ENCODE results near the gene CACNB4. TPM values are rescaled to one million over a fixed set of nuclear protein-coding genes. Genes with fewer than 3 reads are reported as not detected.
A peak's percentile ranks its signal among the peaks of the same experiment; 100 is the strongest.

Gene CACNB4
- total RNA-seq, 2 donors from 2014 or later: 0.93 to 0.95 TPM

GRCh38 chr2:151823651-151824050 lies 275.2 kb downstream of the CACNB4 start:
- H3K4me1 Mint-ChIP-seq: peaks cover 39% of the 10 kb centered on the region
- H3K4me3 Mint-ChIP-seq: no peak overlapping the region
- H3K27ac Mint-ChIP-seq: no peak overlapping the region

GRCh38 chr2:151819920-151820319 lies 278.9 kb downstream of the CACNB4 start:
- TF ChIP-seq CTCF (conservative IDR thresholded peaks at IDR 0.05): no peak
- Histone ChIP-seq H3K9ac (ENCODE audit: extremely low read depth, low read length, poor library complexity, severe bottlenecking) (no peak overlapping the region), H3K27me3 (ENCODE audit: control insufficient read depth, insufficient read depth, low read length, poor library complexity, severe bottlenecking) (no peaks in the 10 kb centered on the region), H3K36me3 (ENCODE audit: control insufficient read depth, insufficient read depth, low read length) (peaks cover 26% of the 10 kb centered on the region), H3K9me3 (ENCODE audit: control insufficient read depth, low read length) (no peaks in the 10 kb centered on the region), H3K4me1 (ENCODE audit: control insufficient read depth, insufficient read depth, low read length) (peaks cover 6% of the 10 kb centered on the region), H3K4me3 (ENCODE audit: low read length) (no peak overlapping the region), H3K27ac (ENCODE audit: low read depth, low read length) (no peak overlapping the region)
- no peaks in the 10 kb centered on the region for H3K27me3 Mint-ChIP-seq (ENCODE audit: insufficient read depth)
- no peak for DNase-seq
- H3K9me3 Mint-ChIP-seq: no peaks in the 10 kb centered on the region
- H3K27ac Mint-ChIP-seq: no peak overlapping the region
- WGBS, 2 experiments (ENCODE audit: insufficient coverage in 1 of 2, insufficient read length in 1 of 2): 57 to 96% methylated on average over 1 to 2 of the region's 2 CpGs
- peaks cover 14% of the 10 kb centered on the region for H3K4me1 Mint-ChIP-seq
- H3K36me3 Mint-ChIP-seq (ENCODE audit: low read depth): peaks cover 21% of the 10 kb centered on the region
- no peak overlapping the region for H3K4me3 Mint-ChIP-seq

More at GRCh38 chr2:151823651-151824050, 275.2 kb downstream of the CACNB4 start:
- H3K36me3 ChIP-seq (ENCODE audit: control insufficient read depth, insufficient read depth, low read length): no peaks in the 10 kb centered on the region
- no peak for DNase-seq
- no peak for TF ChIP-seq CTCF (conservative IDR thresholded peaks at IDR 0.05)
- WGBS, 2 experiments (ENCODE audit: insufficient coverage in 1 of 2, insufficient read length in 1 of 2): 67 to 73% methylated on average over 3 to 6 of the region's 6 CpGs
- H3K27me3 ChIP-seq (ENCODE audit: control insufficient read depth, insufficient read depth, low read length, poor library complexity, severe bottlenecking): no peaks in the 10 kb centered on the region
- no peaks in the 10 kb centered on the region for H3K9me3 Mint-ChIP-seq
- no peaks in the 10 kb centered on the region for H3K27me3 Mint-ChIP-seq (ENCODE audit: insufficient read depth)
- no peaks in the 10 kb centered on the region for H3K9me3 ChIP-seq (ENCODE audit: control insufficient read depth, low read length)
- H3K4me1 ChIP-seq (ENCODE audit: control insufficient read depth, insufficient read depth, low read length): peaks cover 6% of the 10 kb centered on the region
- H3K27ac ChIP-seq (ENCODE audit: low read depth, low read length): no peak overlapping the region
- H3K36me3 Mint-ChIP-seq (ENCODE audit: low read depth): peaks cover 14% of the 10 kb centered on the region
- H3K4me3 ChIP-seq (ENCODE audit: low read length): peak overlapping the region; percentile 24
- H3K9ac ChIP-seq (ENCODE audit: extremely low read depth, low read length, poor library complexity, severe bottlenecking): no peak overlapping the region

GRCh38 chr2:151817929-151818328 lies 280.9 kb downstream of the CACNB4 start:
- peaks cover 43% of the 10 kb centered on the region for H3K36me3 ChIP-seq (ENCODE audit: control insufficient read depth, insufficient read depth, low read length)
- TF ChIP-seq CTCF (conservative IDR thresholded peaks at IDR 0.05): no peak
- peaks cover 29% of the 10 kb centered on the region for H3K36me3 Mint-ChIP-seq (ENCODE audit: low read depth)
- H3K27me3 Mint-ChIP-seq (ENCODE audit: insufficient read depth): no peaks in the 10 kb centered on the region
- H3K27me3 ChIP-seq (ENCODE audit: control insufficient read depth, insufficient read depth, low read length, poor library complexity, severe bottlenecking): no peaks in the 10 kb centered on the region
- no peaks in the 10 kb centered on the region for H3K9me3 ChIP-seq (ENCODE audit: control insufficient read depth, low read length)
- H3K27ac ChIP-seq (ENCODE audit: low read depth, low read length): no peak overlapping the region
- H3K4me1 ChIP-seq (ENCODE audit: control insufficient read depth, insufficient read depth, low read length): no peaks in the 10 kb centered on the region
- H3K4me3 ChIP-seq (ENCODE audit: low read length): no peak overlapping the region
- H3K9ac ChIP-seq (ENCODE audit: extremely low read depth, low read length, poor library complexity, severe bottlenecking): no peak overlapping the region
- no peak for DNase-seq
- no peak overlapping the region for H3K4me3 Mint-ChIP-seq
- no peaks in the 10 kb centered on the region for H3K9me3 Mint-ChIP-seq
- no peaks in the 10 kb centered on the region for H3K4me1 Mint-ChIP-seq
- WGBS, 2 experiments (ENCODE audit: insufficient coverage in 1 of 2, insufficient read length in 1 of 2): 99% methylated on average over 3 of the region's 3 CpGs; no CpG with 5 or more reads in 1 of the 2 experiments
- no peak overlapping the region for H3K27ac Mint-ChIP-seq

Measured in endodermal cell (in vitro differentiated cells).